Measurements from ENCODE around the gene PPM1B.

GRCh38 chr2:44242904-44243303, 74.2 kb downstream of the PPM1B start:
- TF ChIP-seq, protein P1, sequence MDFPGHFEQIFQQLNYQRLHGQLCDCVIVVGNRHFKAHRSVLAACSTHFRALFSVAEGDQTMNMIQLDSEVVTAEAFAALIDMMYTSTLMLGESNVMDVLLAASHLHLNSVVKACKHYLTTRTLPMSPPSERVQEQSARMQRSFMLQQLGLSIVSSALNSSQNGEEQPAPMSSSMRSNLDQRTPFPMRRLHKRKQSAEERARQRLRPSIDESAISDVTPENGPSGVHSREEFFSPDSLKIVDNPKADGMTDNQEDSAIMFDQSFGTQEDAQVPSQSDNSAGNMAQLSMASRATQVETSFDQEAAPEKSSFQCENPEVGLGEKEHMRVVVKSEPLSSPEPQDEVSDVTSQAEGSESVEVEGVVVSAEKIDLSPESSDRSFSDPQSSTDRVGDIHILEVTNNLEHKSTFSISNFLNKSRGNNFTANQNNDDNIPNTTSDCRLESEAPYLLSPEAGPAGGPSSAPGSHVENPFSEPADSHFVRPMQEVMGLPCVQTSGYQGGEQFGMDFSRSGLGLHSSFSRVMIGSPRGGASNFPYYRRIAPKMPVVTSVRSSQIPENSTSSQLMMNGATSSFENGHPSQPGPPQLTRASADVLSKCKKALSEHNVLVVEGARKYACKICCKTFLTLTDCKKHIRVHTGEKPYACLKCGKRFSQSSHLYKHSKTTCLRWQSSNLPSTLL (IDR thresholded peaks at IDR 0.05): no peak
- TF ChIP-seq RB1 (IDR thresholded peaks at IDR 0.05; ENCODE audit: low read depth) (no peak), HMG20B (CRISPR knock-in tag; IDR thresholded peaks at IDR 0.05) (no peak), ZNF785 (CRISPR knock-in tag; IDR thresholded peaks at IDR 0.05) (no peak), DLX4 (CRISPR knock-in tag; IDR thresholded peaks at IDR 0.05) (no peak), POLR2A (conservative IDR thresholded peaks at IDR 0.05) (no peak), PATZ1 (CRISPR knock-in tag; IDR thresholded peaks at IDR 0.05; ENCODE audit: borderline replicate concordance) (no peak), FOS (IDR thresholded peaks at IDR 0.05; ENCODE audit: extremely low read depth, insufficient read length) (no peak)
- TF ChIP-seq, protein P2, sequence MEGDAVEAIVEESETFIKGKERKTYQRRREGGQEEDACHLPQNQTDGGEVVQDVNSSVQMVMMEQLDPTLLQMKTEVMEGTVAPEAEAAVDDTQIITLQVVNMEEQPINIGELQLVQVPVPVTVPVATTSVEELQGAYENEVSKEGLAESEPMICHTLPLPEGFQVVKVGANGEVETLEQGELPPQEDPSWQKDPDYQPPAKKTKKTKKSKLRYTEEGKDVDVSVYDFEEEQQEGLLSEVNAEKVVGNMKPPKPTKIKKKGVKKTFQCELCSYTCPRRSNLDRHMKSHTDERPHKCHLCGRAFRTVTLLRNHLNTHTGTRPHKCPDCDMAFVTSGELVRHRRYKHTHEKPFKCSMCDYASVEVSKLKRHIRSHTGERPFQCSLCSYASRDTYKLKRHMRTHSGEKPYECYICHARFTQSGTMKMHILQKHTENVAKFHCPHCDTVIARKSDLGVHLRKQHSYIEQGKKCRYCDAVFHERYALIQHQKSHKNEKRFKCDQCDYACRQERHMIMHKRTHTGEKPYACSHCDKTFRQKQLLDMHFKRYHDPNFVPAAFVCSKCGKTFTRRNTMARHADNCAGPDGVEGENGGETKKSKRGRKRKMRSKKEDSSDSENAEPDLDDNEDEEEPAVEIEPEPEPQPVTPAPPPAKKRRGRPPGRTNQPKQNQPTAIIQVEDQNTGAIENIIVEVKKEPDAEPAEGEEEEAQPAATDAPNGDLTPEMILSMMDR (IDR thresholded peaks at IDR 0.05 in 2 of 3, conservative IDR thresholded peaks at IDR 0.05 in 1 of 3; ENCODE audit: insufficient read depth in 2 of 3, low read depth in 1 of 3, low read length in 3 of 3): no peak
- TF ChIP-seq, protein P3, sequence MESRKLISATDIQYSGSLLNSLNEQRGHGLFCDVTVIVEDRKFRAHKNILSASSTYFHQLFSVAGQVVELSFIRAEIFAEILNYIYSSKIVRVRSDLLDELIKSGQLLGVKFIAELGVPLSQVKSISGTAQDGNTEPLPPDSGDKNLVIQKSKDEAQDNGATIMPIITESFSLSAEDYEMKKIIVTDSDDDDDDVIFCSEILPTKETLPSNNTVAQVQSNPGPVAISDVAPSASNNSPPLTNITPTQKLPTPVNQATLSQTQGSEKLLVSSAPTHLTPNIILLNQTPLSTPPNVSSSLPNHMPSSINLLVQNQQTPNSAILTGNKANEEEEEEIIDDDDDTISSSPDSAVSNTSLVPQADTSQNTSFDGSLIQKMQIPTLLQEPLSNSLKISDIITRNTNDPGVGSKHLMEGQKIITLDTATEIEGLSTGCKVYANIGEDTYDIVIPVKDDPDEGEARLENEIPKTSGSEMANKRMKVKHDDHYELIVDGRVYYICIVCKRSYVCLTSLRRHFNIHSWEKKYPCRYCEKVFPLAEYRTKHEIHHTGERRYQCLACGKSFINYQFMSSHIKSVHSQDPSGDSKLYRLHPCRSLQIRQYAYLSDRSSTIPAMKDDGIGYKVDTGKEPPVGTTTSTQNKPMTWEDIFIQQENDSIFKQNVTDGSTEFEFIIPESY (CRISPR knock-in tag; IDR thresholded peaks at IDR 0.05): no peak
- TF ChIP-seq, protein P4, sequence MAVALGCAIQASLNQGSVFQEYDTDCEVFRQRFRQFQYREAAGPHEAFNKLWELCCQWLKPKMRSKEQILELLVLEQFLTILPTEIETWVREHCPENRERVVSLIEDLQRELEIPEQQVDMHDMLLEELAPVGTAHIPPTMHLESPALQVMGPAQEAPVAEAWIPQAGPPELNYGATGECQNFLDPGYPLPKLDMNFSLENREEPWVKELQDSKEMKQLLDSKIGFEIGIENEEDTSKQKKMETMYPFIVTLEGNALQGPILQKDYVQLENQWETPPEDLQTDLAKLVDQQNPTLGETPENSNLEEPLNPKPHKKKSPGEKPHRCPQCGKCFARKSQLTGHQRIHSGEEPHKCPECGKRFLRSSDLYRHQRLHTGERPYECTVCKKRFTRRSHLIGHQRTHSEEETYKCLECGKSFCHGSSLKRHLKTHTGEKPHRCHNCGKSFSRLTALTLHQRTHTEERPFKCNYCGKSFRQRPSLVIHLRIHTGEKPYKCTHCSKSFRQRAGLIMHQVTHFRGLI (CRISPR knock-in tag; IDR thresholded peaks at IDR 0.05): no peak

Measured in K562 (cell line).